Neural cell (in vitro differentiated cells): ENCODE results near the gene PDE4D. TPM values are rescaled to one million over a fixed set of nuclear protein-coding genes. Genes with fewer than 3 reads are reported as not detected.

ENCODE experiments used
- H2AFZ ChIP-seq: fragments of 200-600, 300-800 bp; sonication (generic), shearing (Covaris generic); 2 replicates; pipeline ENCODE4 v1.6.0; 2014; ENCODE audit warnings: low read depth, mild to moderate bottlenecking, antibody characterized with exemption, low read length, moderate library complexity
- H3F3A ChIP-seq: fragments of 200-600 bp; shearing (Covaris generic); 2 replicates; pipeline ENCODE4 v1.6.1; 2016; ENCODE audit warnings: mild to moderate bottlenecking, moderate library complexity, mixed read lengths, antibody characterized with exemption, low read length; ENCODE audit not compliant: insufficient read depth, poor library complexity, severe bottlenecking
- H3K27ac ChIP-seq: fragments of 200-600, 300-800 bp; sonication (generic), shearing (Covaris generic); 2 replicates; pipeline ENCODE4 v1.5.1; 2014; ENCODE audit warnings: mild to moderate bottlenecking, low read length, moderate library complexity
- H3K27me3 ChIP-seq: fragments of 300-800, 200-600 bp; sonication (generic), shearing (Covaris generic); 2 replicates; pipeline ENCODE4 v1.6.0; 2014; ENCODE audit warnings: mild to moderate bottlenecking, low read depth, low read length, moderate library complexity; ENCODE audit not compliant: insufficient read depth
- H3K36me3 ChIP-seq: fragments of 300-800, 200-600 bp; sonication (generic), shearing (Covaris generic); 2 replicates; pipeline ENCODE4 v1.5.1; 2014; ENCODE audit warnings: mild to moderate bottlenecking, antibody characterized with exemption, low read length, moderate library complexity; ENCODE audit not compliant: insufficient read depth
- H3K4me2 ChIP-seq: fragments of 300-800, 200-600 bp; sonication (generic), shearing (Covaris generic); 2 replicates; pipeline ENCODE4 v1.6.0; 2014; ENCODE audit warnings: mild to moderate bottlenecking, low read length
- H3K4me3 ChIP-seq: fragments of 300-800, 200-600 bp; sonication (generic), shearing (Covaris generic); 2 replicates; pipeline ENCODE4 v1.5.1; 2014; ENCODE audit warnings: mild to moderate bottlenecking, low read length, moderate library complexity
- H3K79me2 ChIP-seq: fragments of 200-600 bp; shearing (Covaris generic); replicated peaks from 2 replicates; pipeline ENCODE4 v1.6.0; 2014; ENCODE audit warnings: mild to moderate bottlenecking, low read length, moderate library complexity; ENCODE audit not compliant: insufficient read depth
- H3K9ac ChIP-seq: fragments of 300-800, 200-600 bp; sonication (generic), shearing (Covaris generic); 2 replicates; pipeline ENCODE4 v1.6.1; 2016; ENCODE audit warnings: mild to moderate bottlenecking, low read length, mixed read lengths
- H3K9me2 ChIP-seq: fragments of 200-600 bp; shearing (Covaris generic); 2 replicates; pipeline ENCODE4 v1.6.1; 2016; ENCODE audit warnings: mild to moderate bottlenecking, low read length, mixed read lengths; ENCODE audit not compliant: insufficient read depth
- H3K9me3 ChIP-seq: fragments of 200-600, 300-800 bp; sonication (generic), shearing (Covaris generic); 2 replicates; pipeline ENCODE4 v1.6.1; 2016; ENCODE audit warnings: mild to moderate bottlenecking, mixed run types, low read length, moderate library complexity, mixed read lengths
- H4K20me1 ChIP-seq: fragments of 200-600 bp; shearing (Covaris generic); 2 replicates; pipeline ENCODE4 v1.6.1; 2016; ENCODE audit warnings: mild to moderate bottlenecking, mixed run types; ENCODE audit not compliant: insufficient read depth
- EP300 ChIP-seq: fragments of 450-650 bp; conservative IDR thresholded peaks from 2 replicates; pipeline ENCODE4 v1.6.1; 2014; ENCODE audit warnings: antibody characterized with exemption, mild to moderate bottlenecking, moderate library complexity; ENCODE audit not compliant: poor library complexity, severe bottlenecking
- EZH2 ChIP-seq: fragments of 200-600, 300-800 bp; shearing (Covaris generic), sonication (generic); IDR thresholded peaks from 2 replicates; pipeline ENCODE4 v1.6.1; 2014; ENCODE audit warnings: antibody characterized with exemption, low read length, borderline replicate concordance, mild to moderate bottlenecking; ENCODE audit not compliant: insufficient read depth, poor library complexity, severe bottlenecking
- MXI1 ChIP-seq: fragments of 450-650 bp; conservative IDR thresholded peaks from 2 replicates; pipeline ENCODE4 v1.6.1; 2014; ENCODE audit warnings: antibody characterized with exemption, mild to moderate bottlenecking; ENCODE audit not compliant: poor library complexity, severe bottlenecking
- POLR2AphosphoS5 ChIP-seq: IDR thresholded peaks from 2 replicates; pipeline ENCODE4 v1.6.1; 2012
- RAD21 ChIP-seq: fragments of 450-650 bp; conservative IDR thresholded peaks from 2 replicates; pipeline ENCODE4 v1.6.1; 2014; ENCODE audit warnings: antibody characterized with exemption, mild to moderate bottlenecking, moderate library complexity
- SMC3 ChIP-seq: fragments of 450-650 bp; conservative IDR thresholded peaks from 2 replicates; pipeline ENCODE4 v1.6.1; 2014; ENCODE audit warnings: antibody characterized with exemption, mild to moderate bottlenecking, moderate library complexity; ENCODE audit not compliant: poor library complexity
- TAF1 ChIP-seq: IDR thresholded peaks from 2 replicates; pipeline ENCODE4 v1.6.1; 2012; ENCODE audit warnings: low read depth
- polyA plus RNA-seq: library from polyadenylated mRNA; depleted of rRNA; stranded (reverse); fragments of >200 nt; gene quantifications from 2 replicates; pipeline ENCODE4 v1.2.3, GENCODE V29; 2014
- TF ChIP-seq, protein P1 (sequence below): fragments of 450-650 bp; IDR thresholded peaks from 2 replicates; pipeline ENCODE4 v1.5.1; 2014; ENCODE audit warnings: antibody characterized with exemption, mild to moderate bottlenecking, moderate library complexity; ENCODE audit not compliant: poor library complexity, severe bottlenecking
- TF ChIP-seq, protein P2 (sequence below): IDR thresholded peaks from 2 replicates; pipeline ENCODE4 v1.6.1; 2012; ENCODE audit warnings: borderline replicate concordance

The PDE4D gene
- polyA plus RNA-seq, 1 donor from 2014 or later = 42.8 TPM

DNA sequence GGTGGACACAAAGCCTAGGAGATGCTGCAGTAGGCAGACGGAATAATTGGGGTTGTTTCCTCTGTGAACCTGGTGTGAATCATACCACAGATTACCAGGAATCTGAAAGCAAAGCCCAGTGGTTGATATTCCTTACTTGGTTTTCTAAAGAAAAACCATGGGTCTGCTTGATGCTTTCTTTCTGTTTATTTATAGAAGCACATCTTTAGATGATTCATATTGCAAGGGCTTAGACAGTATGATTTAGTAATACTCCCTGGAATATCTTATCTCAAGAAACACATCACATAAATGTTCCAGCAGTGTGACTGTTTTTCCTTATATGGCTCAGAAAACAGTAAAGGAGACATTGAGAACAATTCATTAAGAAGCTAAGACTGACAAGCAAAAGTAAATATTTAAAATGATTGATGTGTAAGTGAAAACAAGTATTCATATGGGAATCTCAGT, 687.4 kb downstream of the PDE4D start:
- Histone ChIP-seq H3K79me2 (no peaks in the 10 kb centered on the region), H3K4me3 (no peak overlapping the region), H3K27me3 (no peaks in the 10 kb centered on the region), H2AFZ (no peak overlapping the region), H3F3A (no peaks in the 10 kb centered on the region), H3K9me3 (no peaks in the 10 kb centered on the region), H3K27ac (no peak overlapping the region), H3K36me3 (no peaks in the 10 kb centered on the region), H3K4me2 (no peak overlapping the region), H3K9me2 (no peaks in the 10 kb centered on the region), H4K20me1 (no peaks in the 10 kb centered on the region), H3K9ac (no peak overlapping the region)
- TF ChIP-seq RAD21 (no peak), POLR2AphosphoS5 (peak; percentile 51), EP300 (peak; percentile 49)

DNA sequence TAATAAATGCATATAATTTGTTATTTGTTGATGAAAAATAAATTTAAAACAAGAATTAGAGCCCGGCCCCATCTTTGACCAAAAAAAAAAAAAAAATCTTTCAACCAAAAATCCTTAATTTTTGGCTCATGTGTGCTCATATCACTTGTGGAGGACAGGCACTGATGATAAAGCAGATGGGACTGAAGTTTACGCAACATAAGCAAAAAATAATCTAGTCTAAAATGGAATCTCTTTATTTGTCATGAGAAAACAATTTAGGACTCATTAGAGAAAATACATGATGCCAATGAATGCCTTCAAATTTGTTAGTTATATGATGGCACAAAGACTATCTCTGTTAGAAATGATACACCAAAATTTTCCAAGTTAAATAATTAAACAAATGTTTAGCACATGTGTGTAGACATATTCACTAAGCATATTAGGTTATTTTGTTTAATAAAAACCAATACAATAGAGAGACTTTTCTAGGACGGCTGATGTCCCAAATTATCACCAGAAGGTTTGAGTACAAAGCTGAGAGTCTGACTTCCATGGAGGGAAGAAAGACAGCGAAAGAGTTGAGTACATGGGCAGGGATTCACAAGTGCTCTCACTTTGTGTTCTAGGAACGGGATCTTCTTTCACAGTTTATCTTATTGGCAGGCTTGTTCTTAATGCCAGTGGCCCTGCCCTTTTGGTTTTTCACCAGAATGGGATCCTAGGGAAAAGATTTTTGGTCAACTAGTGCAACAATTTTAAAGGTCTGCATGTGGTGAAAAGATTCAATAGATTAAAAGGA, 689.2 kb downstream of the PDE4D start:
- Histone ChIP-seq H3F3A (no peaks in the 10 kb centered on the region), H3K27ac (no peak overlapping the region), H3K79me2 (no peaks in the 10 kb centered on the region), H2AFZ (no peak overlapping the region), H3K4me3 (no peak overlapping the region), H3K4me2 (no peak overlapping the region), H3K27me3 (no peaks in the 10 kb centered on the region), H4K20me1 (no peaks in the 10 kb centered on the region), H3K9me3 (no peaks in the 10 kb centered on the region), H3K9me2 (no peaks in the 10 kb centered on the region), H3K9ac (no peak overlapping the region), H3K36me3 (no peaks in the 10 kb centered on the region)
- TF ChIP-seq EP300 = no peak
- no peak for TF ChIP-seq POLR2AphosphoS5
- TF ChIP-seq, protein P1, sequence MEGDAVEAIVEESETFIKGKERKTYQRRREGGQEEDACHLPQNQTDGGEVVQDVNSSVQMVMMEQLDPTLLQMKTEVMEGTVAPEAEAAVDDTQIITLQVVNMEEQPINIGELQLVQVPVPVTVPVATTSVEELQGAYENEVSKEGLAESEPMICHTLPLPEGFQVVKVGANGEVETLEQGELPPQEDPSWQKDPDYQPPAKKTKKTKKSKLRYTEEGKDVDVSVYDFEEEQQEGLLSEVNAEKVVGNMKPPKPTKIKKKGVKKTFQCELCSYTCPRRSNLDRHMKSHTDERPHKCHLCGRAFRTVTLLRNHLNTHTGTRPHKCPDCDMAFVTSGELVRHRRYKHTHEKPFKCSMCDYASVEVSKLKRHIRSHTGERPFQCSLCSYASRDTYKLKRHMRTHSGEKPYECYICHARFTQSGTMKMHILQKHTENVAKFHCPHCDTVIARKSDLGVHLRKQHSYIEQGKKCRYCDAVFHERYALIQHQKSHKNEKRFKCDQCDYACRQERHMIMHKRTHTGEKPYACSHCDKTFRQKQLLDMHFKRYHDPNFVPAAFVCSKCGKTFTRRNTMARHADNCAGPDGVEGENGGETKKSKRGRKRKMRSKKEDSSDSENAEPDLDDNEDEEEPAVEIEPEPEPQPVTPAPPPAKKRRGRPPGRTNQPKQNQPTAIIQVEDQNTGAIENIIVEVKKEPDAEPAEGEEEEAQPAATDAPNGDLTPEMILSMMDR = no peak
- TF ChIP-seq RAD21 = no peak
- TF ChIP-seq TAF1 = no peak
- no peak for TF ChIP-seq SMC3
- TF ChIP-seq MXI1 = no peak
- TF ChIP-seq, protein P2, sequence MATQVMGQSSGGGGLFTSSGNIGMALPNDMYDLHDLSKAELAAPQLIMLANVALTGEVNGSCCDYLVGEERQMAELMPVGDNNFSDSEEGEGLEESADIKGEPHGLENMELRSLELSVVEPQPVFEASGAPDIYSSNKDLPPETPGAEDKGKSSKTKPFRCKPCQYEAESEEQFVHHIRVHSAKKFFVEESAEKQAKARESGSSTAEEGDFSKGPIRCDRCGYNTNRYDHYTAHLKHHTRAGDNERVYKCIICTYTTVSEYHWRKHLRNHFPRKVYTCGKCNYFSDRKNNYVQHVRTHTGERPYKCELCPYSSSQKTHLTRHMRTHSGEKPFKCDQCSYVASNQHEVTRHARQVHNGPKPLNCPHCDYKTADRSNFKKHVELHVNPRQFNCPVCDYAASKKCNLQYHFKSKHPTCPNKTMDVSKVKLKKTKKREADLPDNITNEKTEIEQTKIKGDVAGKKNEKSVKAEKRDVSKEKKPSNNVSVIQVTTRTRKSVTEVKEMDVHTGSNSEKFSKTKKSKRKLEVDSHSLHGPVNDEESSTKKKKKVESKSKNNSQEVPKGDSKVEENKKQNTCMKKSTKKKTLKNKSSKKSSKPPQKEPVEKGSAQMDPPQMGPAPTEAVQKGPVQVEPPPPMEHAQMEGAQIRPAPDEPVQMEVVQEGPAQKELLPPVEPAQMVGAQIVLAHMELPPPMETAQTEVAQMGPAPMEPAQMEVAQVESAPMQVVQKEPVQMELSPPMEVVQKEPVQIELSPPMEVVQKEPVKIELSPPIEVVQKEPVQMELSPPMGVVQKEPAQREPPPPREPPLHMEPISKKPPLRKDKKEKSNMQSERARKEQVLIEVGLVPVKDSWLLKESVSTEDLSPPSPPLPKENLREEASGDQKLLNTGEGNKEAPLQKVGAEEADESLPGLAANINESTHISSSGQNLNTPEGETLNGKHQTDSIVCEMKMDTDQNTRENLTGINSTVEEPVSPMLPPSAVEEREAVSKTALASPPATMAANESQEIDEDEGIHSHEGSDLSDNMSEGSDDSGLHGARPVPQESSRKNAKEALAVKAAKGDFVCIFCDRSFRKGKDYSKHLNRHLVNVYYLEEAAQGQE = no peak
- TF ChIP-seq EZH2 = no peak
